ENCODE measurements around the gene C6orf58. TPM values are rescaled to one million over a fixed set of nuclear protein-coding genes. Genes with fewer than 3 reads are reported as not detected.

The C6orf58 gene
- total RNA-seq, 6 experiments from 2014 or later, result not detected

GRCh38 chr6:127606131-127606562 is 29.2 kb downstream of the C6orf58 start:
- H3K4me3 ChIP-seq, result no peak overlapping the region
- no peaks in the 10 kb centered on the region for H3K9me3 ChIP-seq
- H3K27me3 ChIP-seq, result no peaks in the 10 kb centered on the region
- H3K36me3 ChIP-seq, result no peaks in the 10 kb centered on the region
- TF ChIP-seq POLR2A (IDR thresholded peaks at IDR 0.05) (no peak), CTCF (IDR thresholded peaks at IDR 0.05) (peak in 1 of 4 donors; percentile 7)
- H3K27ac ChIP-seq, result no peak overlapping the region
- WGBS (ENCODE audit: insufficient coverage, low coverage, low lambda C conversion rate, missing lambda C conversion rate), result no CpG with 5 or more reads among the region's 3 CpGs
- DNase-seq, result no peak
- peak in 1 of 4 donors; percentile 55 for ATAC-seq
- intact Hi-C loops (cut with DNase I), result no loop called here
- no peaks in the 10 kb centered on the region for H3K4me1 ChIP-seq

- no peaks in the 10 kb centered on the region for H3K9me3 ChIP-seq
- ATAC-seq, result no peak
- no peaks in the 10 kb centered on the region for H3K36me3 ChIP-seq
- H3K4me3 ChIP-seq, result no peak overlapping the region
- H3K4me1 ChIP-seq, result no peaks in the 10 kb centered on the region
- no peak for DNase-seq
- no peak overlapping the region for H3K27ac ChIP-seq
- intact Hi-C loops (cut with DNase I), result no loop called here
- no peaks in the 10 kb centered on the region for H3K27me3 ChIP-seq
- TF ChIP-seq CTCF (IDR thresholded peaks at IDR 0.05) (no peak), POLR2A (IDR thresholded peaks at IDR 0.05) (no peak)
- 53% methylated on average over 3 of the region's 3 CpGs for WGBS (ENCODE audit: insufficient coverage, low coverage, low lambda C conversion rate, missing lambda C conversion rate)
These were observed 31.7 kb downstream of the C6orf58 start for GRCh38 chr6:127608554-127609270.

- WGBS (ENCODE audit: insufficient coverage, low coverage, low lambda C conversion rate, missing lambda C conversion rate), result 63% methylated on average over 5 of the region's 5 CpGs
- Histone ChIP-seq H3K27me3 (no peaks in the 10 kb centered on the region), H3K36me3 (no peaks in the 10 kb centered on the region), H3K4me1 (no peaks in the 10 kb centered on the region), H3K27ac (no peak overlapping the region), H3K4me3 (no peak overlapping the region), H3K9me3 (no peaks in the 10 kb centered on the region)
- intact Hi-C loops (cut with DNase I), result no loop called here
- TF ChIP-seq CTCF (IDR thresholded peaks at IDR 0.05) (no peak), POLR2A (IDR thresholded peaks at IDR 0.05) (no peak)
- DNase-seq (no peak), ATAC-seq (no peak)
These were observed 41.8 kb downstream of the C6orf58 start for GRCh38 chr6:127618729-127619128.

GRCh38 chr6:127630800-127631199 is 53.8 kb downstream of the C6orf58 start:
- ATAC-seq, result no peak
- 31% methylated on average over 1 of the region's 1 CpG for WGBS (ENCODE audit: insufficient coverage, low coverage, low lambda C conversion rate, missing lambda C conversion rate)
- Histone ChIP-seq H3K4me1 (no peaks in the 10 kb centered on the region), H3K36me3 (no peaks in the 10 kb centered on the region), H3K9me3 (no peaks in the 10 kb centered on the region), H3K4me3 (no peak overlapping the region), H3K27me3 (no peaks in the 10 kb centered on the region), H3K27ac (no peak overlapping the region)
- intact Hi-C loops (cut with DNase I), result no loop called here
- DNase-seq, result no peak
- TF ChIP-seq CTCF (IDR thresholded peaks at IDR 0.05) (no peak), POLR2A (IDR thresholded peaks at IDR 0.05) (no peak)

Data from right lobe of liver (tissue), 6 donors.